Mesothelial cell of epicardium (in vitro differentiated cells): ENCODE measurements around the gene PLA2G10. TPM values are rescaled to one million over a fixed set of nuclear protein-coding genes. Genes with fewer than 3 reads are reported as not detected.
A peak's percentile ranks its signal among the peaks of the same experiment; 100 is the strongest.
"Not testable (repeated sequence)": the region's sequence is repeated elsewhere in the genome, so short reads cannot be mapped to it uniquely, and the experiment has no call there.

Source experiments
- DNase-seq, 2 experiments: peaks; one replicate each; pipeline ENCODE4 v3.0.0; 2021; ENCODE audit warnings: low spot score in 2 of 2; ENCODE audit not compliant: unreplicated experiment in 2 of 2
- H3K27ac Mint-ChIP-seq: 2 replicates; pipeline ENCODE4 v1.8.0; 2021; ENCODE audit warnings: mixed read lengths
- H3K27me3 Mint-ChIP-seq: 2 replicates; pipeline ENCODE4 v1.8.0; 2021; ENCODE audit warnings: low read depth, mixed read lengths
- H3K36me3 Mint-ChIP-seq: 2 replicates; pipeline ENCODE4 v1.8.0; 2021; ENCODE audit warnings: mixed read lengths
- H3K4me1 Mint-ChIP-seq: 2 replicates; pipeline ENCODE4 v1.8.0; 2021; ENCODE audit warnings: mixed read lengths
- H3K4me3 Mint-ChIP-seq: 2 replicates; pipeline ENCODE4 v1.8.0; 2021; ENCODE audit warnings: mild to moderate bottlenecking, moderate library complexity, mixed read lengths
- H3K9me3 Mint-ChIP-seq: 2 replicates; pipeline ENCODE4 v1.8.0; 2021; ENCODE audit warnings: mixed read lengths
- total RNA-seq: library from RNA; stranded (reverse); gene quantifications from 3 replicates; pipeline ENCODE4 v1.2.1, GENCODE V29; 2021
- TF ChIP-seq, protein P1 (sequence below): fragments of 200-600 bp; sonication (generic); IDR thresholded peaks from one replicate; pipeline ENCODE4 v1.5.0; 2021; ENCODE audit warnings: antibody characterized with exemption; ENCODE audit not compliant: unreplicated experiment

The PLA2G10 gene
- total RNA-seq, 1 donor from 2014 or later, result not detected

DNA sequence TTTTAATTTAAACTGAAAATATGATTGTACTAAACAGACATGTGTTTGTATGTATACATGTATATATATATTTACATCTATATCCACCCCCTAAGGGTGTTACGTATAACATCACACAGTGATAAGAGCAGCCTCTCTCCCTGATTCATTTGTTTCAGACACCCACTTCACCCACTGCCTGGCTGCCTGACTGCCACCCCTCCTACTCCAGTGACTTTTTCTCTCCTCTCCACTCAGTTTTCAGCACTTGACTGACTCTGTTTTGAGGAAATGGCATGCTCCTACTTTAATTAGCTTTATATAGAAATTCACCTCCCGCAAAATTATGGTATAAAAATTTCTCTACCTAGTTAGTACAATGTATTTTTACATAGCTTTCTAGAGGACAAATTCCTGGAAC lies 41.4 kb downstream of the PLA2G10 start:
- Mint-ChIP-seq H3K4me1 (no peaks in the 10 kb centered on the region), H3K36me3 (peaks cover 22% of the 10 kb centered on the region), H3K27ac (no peak overlapping the region), H3K9me3 (no peaks in the 10 kb centered on the region), H3K4me3 (no peak overlapping the region), H3K27me3 (no peaks in the 10 kb centered on the region)
- no peak for DNase-seq
- TF ChIP-seq, protein P1, sequence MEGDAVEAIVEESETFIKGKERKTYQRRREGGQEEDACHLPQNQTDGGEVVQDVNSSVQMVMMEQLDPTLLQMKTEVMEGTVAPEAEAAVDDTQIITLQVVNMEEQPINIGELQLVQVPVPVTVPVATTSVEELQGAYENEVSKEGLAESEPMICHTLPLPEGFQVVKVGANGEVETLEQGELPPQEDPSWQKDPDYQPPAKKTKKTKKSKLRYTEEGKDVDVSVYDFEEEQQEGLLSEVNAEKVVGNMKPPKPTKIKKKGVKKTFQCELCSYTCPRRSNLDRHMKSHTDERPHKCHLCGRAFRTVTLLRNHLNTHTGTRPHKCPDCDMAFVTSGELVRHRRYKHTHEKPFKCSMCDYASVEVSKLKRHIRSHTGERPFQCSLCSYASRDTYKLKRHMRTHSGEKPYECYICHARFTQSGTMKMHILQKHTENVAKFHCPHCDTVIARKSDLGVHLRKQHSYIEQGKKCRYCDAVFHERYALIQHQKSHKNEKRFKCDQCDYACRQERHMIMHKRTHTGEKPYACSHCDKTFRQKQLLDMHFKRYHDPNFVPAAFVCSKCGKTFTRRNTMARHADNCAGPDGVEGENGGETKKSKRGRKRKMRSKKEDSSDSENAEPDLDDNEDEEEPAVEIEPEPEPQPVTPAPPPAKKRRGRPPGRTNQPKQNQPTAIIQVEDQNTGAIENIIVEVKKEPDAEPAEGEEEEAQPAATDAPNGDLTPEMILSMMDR, result no peak

DNA sequence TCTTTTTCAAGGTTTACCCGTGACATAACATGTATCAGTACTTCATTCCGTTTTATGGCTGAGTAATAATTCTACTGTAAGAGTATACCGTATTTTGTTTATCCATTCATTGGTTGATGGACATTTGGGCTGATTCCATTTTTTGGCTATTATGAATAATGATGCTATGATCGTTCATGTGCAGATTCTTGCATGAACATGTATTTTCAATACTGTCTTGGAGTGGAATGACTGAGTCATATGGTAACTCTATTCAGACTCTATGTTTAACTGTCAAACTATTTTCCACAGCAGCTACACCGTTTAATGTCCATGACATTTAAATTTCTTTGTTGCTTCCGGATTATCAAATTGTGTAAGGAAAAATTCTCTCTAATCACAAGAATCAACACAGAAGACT lies 43.5 kb downstream of the PLA2G10 start:
- Mint-ChIP-seq H3K27ac (no peak overlapping the region), H3K27me3 (no peaks in the 10 kb centered on the region), H3K4me3 (no peak overlapping the region), H3K36me3 (peaks cover 23% of the 10 kb centered on the region), H3K4me1 (no peaks in the 10 kb centered on the region), H3K9me3 (no peaks in the 10 kb centered on the region)
- TF ChIP-seq, protein P1, result no peak
- DNase-seq, result no peak

DNA sequence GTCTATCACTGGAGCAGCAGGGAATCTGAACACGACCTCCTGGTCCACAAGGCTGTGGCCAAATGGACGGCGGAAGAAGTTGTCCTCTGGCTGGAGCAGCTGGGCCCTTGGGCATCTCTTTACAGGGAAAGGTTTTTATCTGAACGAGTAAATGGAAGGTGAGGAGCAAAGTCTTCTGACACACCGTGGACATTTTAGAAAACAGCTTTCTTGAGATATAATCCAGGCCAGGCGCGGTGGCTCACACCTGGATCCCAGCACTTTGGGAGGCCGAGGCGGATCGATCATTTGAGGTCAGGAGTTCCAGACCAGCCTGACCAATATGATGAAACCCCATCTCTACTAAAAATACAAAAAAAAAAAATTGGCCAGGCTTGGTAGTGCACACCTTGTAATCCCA lies 44.3 kb downstream of the PLA2G10 start:
- Mint-ChIP-seq H3K36me3 (peaks cover 25% of the 10 kb centered on the region), H3K27ac (no peak overlapping the region), H3K4me1 (no peaks in the 10 kb centered on the region), H3K4me3 (no peak overlapping the region), H3K9me3 (no peaks in the 10 kb centered on the region), H3K27me3 (no peaks in the 10 kb centered on the region)
- TF ChIP-seq, protein P1, result no peak
- DNase-seq, result no peak

DNA sequence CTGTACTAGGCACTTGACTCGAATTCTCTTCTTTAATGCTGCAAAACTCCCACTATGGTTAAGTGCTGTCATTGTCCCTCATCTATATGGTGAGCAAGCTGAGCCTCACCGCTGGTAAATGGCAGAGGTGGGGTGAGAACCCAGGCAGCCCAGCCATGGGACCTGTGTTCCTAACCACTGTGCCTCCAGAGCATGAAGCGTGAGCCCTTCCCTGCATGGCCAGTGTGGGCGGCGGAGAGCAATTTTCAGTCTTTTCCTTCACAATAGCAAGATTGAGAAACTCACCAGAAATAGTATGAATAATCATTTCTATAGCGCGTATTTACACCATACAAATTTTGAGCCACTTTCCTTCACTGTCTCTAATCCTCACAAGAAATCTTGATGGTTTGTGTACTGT lies 52.2 kb downstream of the PLA2G10 start:
- TF ChIP-seq, protein P1, result no peak
- H3K4me3 Mint-ChIP-seq, result no peak overlapping the region
- DNase-seq, result no peak
- no peaks in the 10 kb centered on the region for H3K9me3 Mint-ChIP-seq
- H3K36me3 Mint-ChIP-seq, result peaks cover 12% of the 10 kb centered on the region
- no peaks in the 10 kb centered on the region for H3K27me3 Mint-ChIP-seq
- peaks cover 2% of the 10 kb centered on the region for H3K4me1 Mint-ChIP-seq
- peak overlapping the region; percentile 34 for H3K27ac Mint-ChIP-seq

DNA sequence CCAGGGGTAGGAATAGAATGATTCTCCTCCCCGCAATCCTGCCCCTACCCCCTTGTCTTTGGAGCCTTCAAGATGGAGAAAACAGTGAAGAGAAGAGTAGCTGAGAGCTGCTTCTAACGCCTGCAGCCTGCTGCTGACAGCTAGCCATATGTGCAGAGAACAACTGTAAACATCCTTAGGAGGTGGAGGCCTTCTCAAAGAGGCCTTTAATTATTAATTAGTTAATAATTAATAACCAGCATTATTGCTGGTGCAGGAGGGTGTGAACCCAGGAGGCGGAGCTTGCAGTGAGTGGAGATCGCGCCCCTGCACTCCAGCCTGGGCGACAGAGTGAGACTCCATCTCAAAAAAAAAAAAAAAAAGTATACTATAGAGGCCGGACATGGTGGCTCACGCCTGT lies 52.9 kb downstream of the PLA2G10 start:
- DNase-seq, result no peak
- Mint-ChIP-seq H3K4me3 (no peak overlapping the region), H3K4me1 (peaks cover 8% of the 10 kb centered on the region), H3K9me3 (no peaks in the 10 kb centered on the region), H3K27me3 (no peaks in the 10 kb centered on the region), H3K27ac (no peak overlapping the region), H3K36me3 (peaks cover 12% of the 10 kb centered on the region)
- TF ChIP-seq, protein P1, result no peak

DNA sequence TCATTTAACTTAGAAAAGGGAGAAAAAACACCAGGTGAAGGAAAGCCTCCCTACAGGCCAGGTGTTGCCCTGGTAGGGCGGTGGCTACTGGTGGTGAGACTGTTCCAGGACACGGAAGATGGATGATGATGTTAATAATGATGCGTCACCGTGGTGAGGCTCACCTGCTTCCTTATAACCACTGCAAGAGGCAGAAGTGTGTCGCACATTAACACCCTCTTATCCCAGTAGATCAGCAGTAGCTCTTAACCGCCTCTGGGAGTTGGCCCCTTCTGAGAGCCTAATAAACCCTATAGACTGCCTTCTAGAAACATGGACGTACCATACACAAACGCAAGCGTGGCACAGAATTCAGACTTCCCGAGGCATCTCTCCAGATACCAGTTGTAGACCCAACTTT lies 53.6 kb downstream of the PLA2G10 start:
- no peaks in the 10 kb centered on the region for H3K9me3 Mint-ChIP-seq
- H3K27me3 Mint-ChIP-seq, result no peaks in the 10 kb centered on the region
- H3K27ac Mint-ChIP-seq, result no peak overlapping the region
- no peak overlapping the region for H3K4me3 Mint-ChIP-seq
- DNase-seq, result no peak
- H3K36me3 Mint-ChIP-seq, result peaks cover 12% of the 10 kb centered on the region
- TF ChIP-seq, protein P1, result no peak
- H3K4me1 Mint-ChIP-seq, result peaks cover 12% of the 10 kb centered on the region

DNA sequence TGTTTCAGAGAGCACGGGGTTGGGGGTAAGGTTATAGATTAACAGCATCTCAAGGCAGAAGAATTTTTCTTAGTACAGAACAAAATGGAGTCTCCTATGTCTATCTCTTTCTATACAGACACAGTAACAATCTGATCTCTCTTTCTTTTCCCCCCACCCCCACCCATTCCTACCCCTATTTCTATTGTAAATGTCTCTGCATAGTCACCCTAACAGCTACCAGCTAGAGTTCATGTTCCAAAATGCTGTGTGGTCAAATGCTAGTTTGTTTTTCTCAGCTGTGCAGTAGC lies 57.2 kb downstream of the PLA2G10 start:
- H3K27me3 Mint-ChIP-seq, DNase-seq, H3K27ac Mint-ChIP-seq, H3K4me3 Mint-ChIP-seq, H3K36me3 Mint-ChIP-seq, H3K9me3 Mint-ChIP-seq: not testable (repeated sequence)
- peaks cover 26% of the 10 kb centered on the region for H3K4me1 Mint-ChIP-seq

DNA sequence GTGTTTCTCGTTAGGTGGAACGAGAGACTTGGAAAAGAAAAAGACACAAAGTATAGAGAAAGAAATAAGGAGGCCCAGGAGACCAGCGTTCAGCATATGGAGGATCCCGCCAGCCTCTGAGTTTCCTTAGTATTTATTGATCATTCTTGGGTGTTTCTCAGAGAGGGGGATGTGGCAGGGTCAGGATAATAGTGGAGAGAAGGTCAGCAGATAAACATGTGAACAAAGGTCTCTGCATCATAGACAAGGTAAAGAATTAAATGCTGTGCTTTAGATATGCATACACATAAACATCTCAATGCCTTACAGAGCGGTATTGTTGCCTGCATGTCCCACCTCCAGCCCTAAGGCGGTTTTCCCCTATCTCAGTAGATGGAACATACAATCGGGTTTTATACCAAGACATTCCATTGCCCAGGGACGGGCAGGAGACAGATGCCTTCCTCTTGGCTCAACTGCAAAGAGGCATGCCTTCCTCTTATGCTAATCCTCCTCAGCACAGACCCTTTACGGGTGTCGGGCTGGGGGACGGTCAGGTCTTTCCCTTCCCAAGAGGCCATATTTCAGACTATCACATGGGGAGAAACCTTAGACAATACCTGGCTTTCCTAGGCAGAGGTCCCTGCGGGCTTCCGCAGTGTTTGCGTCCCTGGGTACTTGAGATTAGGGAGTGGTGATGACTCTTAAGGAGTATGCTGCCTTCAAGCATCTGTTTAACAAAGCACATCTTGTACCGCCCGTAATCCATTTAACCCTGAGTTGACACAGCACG lies 57.7 kb downstream of the PLA2G10 start:
- not testable (repeated sequence) for H3K27me3 Mint-ChIP-seq

More for the DNA sequence above, 57.7 kb downstream of the PLA2G10 start:
- Mint-ChIP-seq H3K27ac (peak overlapping the region; percentile 74), H3K4me1 (peaks cover 26% of the 10 kb centered on the region)
- not testable (repeated sequence) for DNase-seq, H3K36me3 Mint-ChIP-seq, H3K9me3 Mint-ChIP-seq, H3K4me3 Mint-ChIP-seq
